Uterus (tissue), 4 donors: ENCODE data around the gene KTN1. TPM values are rescaled to one million over a fixed set of nuclear protein-coding genes. Genes with fewer than 3 reads are reported as not detected.

Experiments
- DNase-seq, 2 donors: peaks; one replicate each; pipeline ENCODE4 v3.0.0-alpha.2; 2019 to 2020
- H3K27ac ChIP-seq, 2 donors: fragments of 200-600 bp; sonication (generic); 1 replicate in 1 of 2; 2 replicates in 1 of 2; pipeline ENCODE4 v1.5.1; 2016 to 2018
- H3K27me3 ChIP-seq, 2 donors: fragments of 200-600 bp; sonication (generic); one replicate each; pipeline ENCODE4 v1.5.1; 2018 to 2019; ENCODE audit warnings: control low read depth in 1 of 2
- H3K36me3 ChIP-seq, 2 donors: fragments of 200-600 bp; sonication (generic); one replicate each; pipeline ENCODE4 v1.5.1; 2019; ENCODE audit warnings: control low read depth in 1 of 2
- H3K4me1 ChIP-seq, 2 donors: fragments of 200-600 bp; sonication (generic); one replicate each; pipeline ENCODE4 v1.5.1; 2018 to 2019; ENCODE audit warnings: control low read depth in 1 of 2
- H3K4me3 ChIP-seq, 2 donors: fragments of 200-600 bp; sonication (generic); 1 replicate in 1 of 2; 2 replicates in 1 of 2; pipeline ENCODE4 v1.5.1; 2018 to 2019; ENCODE audit warnings: mild to moderate bottlenecking in 1 of 2
- H3K9me3 ChIP-seq, 2 donors: fragments of 200-600 bp; sonication (generic); one replicate each; pipeline ENCODE4 v1.5.1; 2019; ENCODE audit warnings: control low read depth in 1 of 2
- CTCF ChIP-seq, 4 experiments: fragments of 200-600 bp in 2 of 4; fragments of 450-650 bp in 2 of 4; sonication (generic) in 2 of 4; IDR thresholded peaks; one replicate each; pipeline ENCODE4 v1.5.1; 2016 to 2019; ENCODE audit warnings: antibody characterized with exemption in 4 of 4, mild to moderate bottlenecking in 2 of 4, moderate library complexity in 1 of 4
- POLR2A ChIP-seq, 2 donors: fragments of 450-650 bp; IDR thresholded peaks; one replicate each; pipeline ENCODE4 v1.6.1; 2016; ENCODE audit warnings: antibody characterized with exemption in 2 of 2, mild to moderate bottlenecking in 1 of 2, moderate library complexity in 1 of 2
- intact Hi-C: fragments of 100-400 bp; cut with DNase I; formaldehyde crosslinking; loops from one replicate; pipeline ENCODE4 v1.15.1; 2023; ENCODE audit warnings: low total_unique reads
- total RNA-seq, 4 donors: library from RNA; depleted of rRNA in 3 of 4; stranded (reverse); fragments of >200 nt in 3 of 4; gene quantifications; one replicate each; pipeline versions ENCODE4 v1.1.0 to v1.2.4, GENCODE V29; 2014 to 2023
- donor health status: DM: yes; HTN: yes; CAD: no.

KTN1 gene
- total RNA-seq, 4 donors from 2014 or later: 57.9 to 183 (median 99.7) TPM

- DNase-seq: no peak
- Histone ChIP-seq H3K27me3 (no peaks in the 10 kb centered on the region), H3K36me3 (no peaks in the 10 kb centered on the region), H3K9me3 (no peaks in the 10 kb centered on the region), H3K4me3 (no peak overlapping the region), H3K27ac (no peak overlapping the region), H3K4me1 (no peaks in the 10 kb centered on the region)
- intact Hi-C loops: no loop called here
- TF ChIP-seq CTCF (IDR thresholded peaks at IDR 0.05): no peak
- no peak for TF ChIP-seq POLR2A (IDR thresholded peaks at IDR 0.05)
These were observed 142.0 kb downstream of the KTN1 start for GRCh38 chr14:55722054-55722453.

GRCh38 chr14:55724736-55725135, 144.7 kb downstream of the KTN1 start:
- DNase-seq: no peak
- intact Hi-C loops: no loop called here
- Histone ChIP-seq H3K4me1 (no peaks in the 10 kb centered on the region), H3K36me3 (no peaks in the 10 kb centered on the region), H3K4me3 (no peak overlapping the region), H3K27me3 (no peaks in the 10 kb centered on the region), H3K9me3 (no peaks in the 10 kb centered on the region), H3K27ac (no peak overlapping the region)
- no peak for TF ChIP-seq POLR2A (IDR thresholded peaks at IDR 0.05)
- no peak for TF ChIP-seq CTCF (IDR thresholded peaks at IDR 0.05)

- intact Hi-C loops: no loop called here
- no peak for DNase-seq
- no peaks in the 10 kb centered on the region for H3K36me3 ChIP-seq
- H3K27me3 ChIP-seq: no peaks in the 10 kb centered on the region
- H3K4me3 ChIP-seq: no peak overlapping the region
- no peak overlapping the region for H3K27ac ChIP-seq
- TF ChIP-seq CTCF (IDR thresholded peaks at IDR 0.05): no peak
- no peak for TF ChIP-seq POLR2A (IDR thresholded peaks at IDR 0.05)
- H3K4me1 ChIP-seq: no peaks in the 10 kb centered on the region
- H3K9me3 ChIP-seq: no peaks in the 10 kb centered on the region
These were observed 150.7 kb downstream of the KTN1 start for GRCh38 chr14:55730592-55731310.

- Histone ChIP-seq H3K27me3 (no peaks in the 10 kb centered on the region), H3K9me3 (no peaks in the 10 kb centered on the region), H3K4me1 (no peaks in the 10 kb centered on the region), H3K4me3 (no peak overlapping the region), H3K27ac (no peak overlapping the region), H3K36me3 (no peaks in the 10 kb centered on the region)
- intact Hi-C loops: no loop called here
- DNase-seq: no peak
- no peak for TF ChIP-seq POLR2A (IDR thresholded peaks at IDR 0.05)
- TF ChIP-seq CTCF (IDR thresholded peaks at IDR 0.05): no peak
These were observed 151.4 kb downstream of the KTN1 start for GRCh38 chr14:55731311-55731872.

- Histone ChIP-seq H3K9me3 (no peaks in the 10 kb centered on the region), H3K36me3 (no peaks in the 10 kb centered on the region), H3K27me3 (no peaks in the 10 kb centered on the region), H3K4me3 (no peak overlapping the region), H3K27ac (no peak overlapping the region), H3K4me1 (no peaks in the 10 kb centered on the region)
- DNase-seq: no peak
- intact Hi-C loops: no loop called here
- TF ChIP-seq CTCF (IDR thresholded peaks at IDR 0.05) (peak in 3 of 4 experiments; percentile 18 to 28 (median 25)), POLR2A (IDR thresholded peaks at IDR 0.05) (no peak)
These were observed 152.0 kb downstream of the KTN1 start for GRCh38 chr14:55731881-55732498.
